Endothelial cell of hepatic sinusoid (primary cell): ENCODE measurements around the gene PRKN.

ENCODE experiments used
- in situ Hi-C: cut with HindIII; loops from 2 replicates; pipeline ENCODE4 v1.10.0; 2017; ENCODE audit warnings: low sequenced_read_pairs

PRKN gene

DNA sequence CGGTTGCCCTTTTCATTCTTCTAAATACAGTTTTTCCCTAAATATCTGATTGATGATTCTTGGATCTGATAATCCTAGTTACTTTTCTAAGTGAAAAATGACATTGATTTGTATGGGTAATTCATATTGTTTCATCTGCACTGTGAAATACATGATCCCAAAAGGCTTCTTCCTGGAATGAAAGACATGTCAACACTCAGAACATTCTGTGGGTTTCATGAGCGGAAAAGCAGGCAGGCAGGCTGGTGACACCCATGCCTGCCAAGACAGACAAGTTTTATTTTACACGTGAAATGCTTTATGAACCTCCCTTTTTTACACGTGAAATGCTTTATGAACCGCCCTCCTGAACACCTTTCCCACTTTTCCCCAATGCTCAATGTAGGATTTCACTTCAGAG, 105.0 kb downstream of the PRKN start:
- in situ Hi-C loops, result no loop called here

DNA sequence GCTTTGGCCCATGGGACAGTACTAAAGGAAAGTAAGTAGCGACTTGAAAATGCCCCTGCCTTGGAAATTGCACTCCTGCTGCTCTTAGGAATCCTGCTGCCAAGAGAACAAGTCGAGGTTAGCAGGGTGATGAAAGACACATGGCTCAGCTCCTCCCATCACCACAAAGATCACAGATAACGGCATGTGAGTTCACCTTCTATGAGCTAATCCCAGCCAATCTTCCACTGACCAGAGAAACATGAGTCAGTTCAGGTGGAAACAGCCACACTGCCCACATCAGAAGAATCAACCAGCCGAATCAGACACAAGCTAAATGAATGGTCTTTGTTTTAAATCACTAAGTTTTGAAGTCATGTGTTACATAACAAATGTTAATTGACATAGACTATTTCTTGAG, 106.3 kb downstream of the PRKN start:
- in situ Hi-C loops, result no loop called here

DNA sequence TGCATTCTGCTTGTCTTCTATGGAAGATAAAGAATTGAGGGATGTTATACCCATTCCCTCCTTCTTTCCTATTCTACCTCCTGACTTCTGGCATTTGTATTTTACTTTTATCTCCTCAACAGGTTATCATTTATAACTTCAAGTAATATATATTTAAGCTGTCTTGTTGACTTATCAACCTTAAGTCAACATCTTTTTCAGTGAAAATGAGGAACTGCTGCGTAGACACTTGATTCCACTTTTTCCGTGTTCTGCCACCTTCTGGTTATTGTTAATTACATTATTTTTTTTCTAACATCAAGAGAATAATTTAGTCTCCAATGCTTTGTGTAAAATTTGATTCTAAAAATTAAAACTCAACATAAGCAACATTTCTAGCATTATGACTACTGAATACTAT, 107.5 kb downstream of the PRKN start:
- in situ Hi-C loops, result no loop called here

DNA sequence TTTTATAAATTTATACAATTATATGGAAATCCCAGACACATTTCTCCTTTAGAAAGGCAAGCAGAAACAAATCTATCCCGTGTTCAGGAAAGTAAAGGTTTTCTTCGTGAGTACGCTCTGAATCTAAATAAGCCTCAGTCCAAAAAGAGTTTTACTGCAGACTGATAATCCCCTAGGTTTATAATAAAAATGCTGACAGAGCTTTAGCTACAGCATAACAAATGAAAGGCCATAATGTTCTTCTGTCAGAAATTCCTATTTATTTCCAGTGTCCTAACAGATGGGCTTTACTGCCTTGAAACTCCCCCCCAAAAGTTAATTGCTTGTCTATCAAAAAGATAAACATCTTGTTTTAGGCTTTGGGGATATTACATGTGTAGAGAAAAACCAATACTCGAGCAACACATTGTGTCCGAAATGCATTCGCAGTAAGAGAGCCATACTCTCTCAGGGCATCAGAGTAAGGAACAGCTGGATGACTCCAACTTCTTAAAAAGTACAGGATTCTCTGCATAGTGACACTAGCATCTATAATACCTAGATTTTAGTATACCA, 109.0 kb downstream of the PRKN start:
- in situ Hi-C loops, result no loop called here

DNA sequence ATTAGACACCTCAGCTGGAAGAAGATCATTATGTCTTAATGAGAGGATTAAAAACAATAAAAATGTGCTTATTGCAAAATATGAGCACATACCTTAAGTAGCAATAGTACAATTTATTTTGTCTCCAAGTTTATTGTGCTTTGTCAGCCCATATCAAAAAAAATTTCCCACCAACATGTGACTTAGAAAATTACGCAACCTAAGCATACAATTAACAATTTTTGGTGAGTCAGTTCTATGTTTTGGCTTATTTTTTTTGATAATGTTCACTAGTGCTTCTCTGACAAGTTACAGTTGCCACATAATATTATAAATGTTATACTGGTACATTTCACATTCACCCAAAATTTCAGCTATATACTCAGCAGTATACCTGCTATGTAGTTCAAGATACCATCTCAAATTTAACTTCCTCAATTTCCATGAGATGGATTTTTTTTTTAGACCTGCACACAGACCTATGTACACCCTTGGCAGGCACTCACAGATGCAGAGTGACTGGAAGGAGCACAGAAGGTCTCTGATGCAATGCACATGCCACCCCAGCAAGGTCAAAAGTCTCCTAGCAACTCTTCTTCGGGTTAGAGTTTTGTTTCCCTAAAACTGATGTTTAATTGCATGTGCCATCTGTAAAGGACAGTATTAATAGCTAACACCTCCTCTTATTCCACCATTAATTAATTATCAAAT, 112.4 kb downstream of the PRKN start:
- in situ Hi-C loops, result no loop called here

DNA sequence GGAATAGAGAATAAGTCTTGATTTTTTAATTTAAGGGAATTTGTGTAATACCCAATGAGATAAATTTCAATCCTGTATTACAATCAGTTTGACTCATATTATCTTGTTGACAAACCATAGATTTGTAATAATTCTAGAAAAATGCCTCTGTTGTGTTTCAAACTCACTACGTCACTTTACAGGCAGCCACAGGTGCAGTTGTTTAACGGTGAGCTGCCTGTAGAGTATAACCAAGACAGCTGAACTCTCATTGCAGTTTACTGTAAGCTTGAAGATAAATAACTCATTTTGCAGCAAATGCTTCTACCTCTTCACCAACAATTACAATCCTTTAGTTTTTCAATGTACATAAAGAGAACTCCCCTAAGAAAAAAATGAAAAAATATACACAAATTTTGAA, 114.3 kb downstream of the PRKN start:
- in situ Hi-C loops, result no loop called here

DNA sequence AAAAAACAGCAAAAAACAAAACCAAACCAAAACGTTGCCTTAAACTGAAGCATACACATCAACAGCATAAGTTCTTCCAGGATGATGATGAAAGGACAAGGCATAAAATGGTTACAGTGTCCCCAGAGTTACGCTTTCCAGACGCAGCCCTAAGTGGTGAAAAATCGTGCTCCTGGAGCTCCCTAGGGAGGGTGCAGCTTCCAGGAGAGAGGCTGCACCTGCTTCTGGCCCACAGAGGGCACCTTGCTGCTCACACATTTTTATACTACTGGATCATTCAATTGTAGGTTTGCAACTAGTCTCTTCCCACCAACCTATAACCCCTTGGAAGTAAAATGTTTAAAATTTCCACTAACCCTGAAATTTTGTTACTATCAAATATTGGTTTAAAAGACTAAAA, 115.0 kb downstream of the PRKN start:
- in situ Hi-C loops, result no loop called here

DNA sequence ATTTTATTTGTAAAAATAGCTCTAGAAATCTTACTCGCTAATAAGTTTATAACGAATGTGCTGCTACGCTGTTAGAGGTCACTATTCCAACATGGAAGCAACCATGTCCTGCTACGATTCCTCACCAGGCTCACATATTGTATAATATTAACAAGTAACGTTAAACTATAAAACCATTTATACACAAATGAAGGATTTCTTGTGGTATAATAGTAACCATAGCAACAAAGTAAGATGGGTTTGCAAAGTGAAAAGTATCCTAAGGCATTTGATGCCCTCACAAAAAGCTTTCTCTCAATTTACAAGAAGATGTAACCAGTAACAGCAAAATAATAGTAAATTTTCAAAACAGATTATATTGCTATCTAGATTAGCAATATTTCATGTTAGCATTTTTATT, 117.2 kb downstream of the PRKN start:
- in situ Hi-C loops, result no loop called here

DNA sequence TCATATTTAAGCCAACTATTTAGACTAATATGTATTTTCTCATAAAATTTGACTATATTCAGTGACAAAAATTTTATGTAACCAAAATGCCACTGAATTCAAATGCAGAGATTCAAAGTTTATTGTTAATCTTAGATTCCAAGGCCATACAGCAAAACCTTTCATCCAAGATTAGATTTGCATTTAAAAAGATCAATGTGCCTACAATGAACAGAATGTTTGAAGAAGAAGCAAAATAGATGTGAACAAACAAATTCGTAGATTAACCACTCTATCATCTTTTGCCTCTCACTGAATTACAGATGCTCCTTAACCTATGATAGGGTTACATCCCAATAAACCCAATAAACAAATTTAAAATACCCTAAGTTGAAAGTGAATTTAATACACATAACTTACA, 121.7 kb downstream of the PRKN start:
- in situ Hi-C loops, result no loop called here

DNA sequence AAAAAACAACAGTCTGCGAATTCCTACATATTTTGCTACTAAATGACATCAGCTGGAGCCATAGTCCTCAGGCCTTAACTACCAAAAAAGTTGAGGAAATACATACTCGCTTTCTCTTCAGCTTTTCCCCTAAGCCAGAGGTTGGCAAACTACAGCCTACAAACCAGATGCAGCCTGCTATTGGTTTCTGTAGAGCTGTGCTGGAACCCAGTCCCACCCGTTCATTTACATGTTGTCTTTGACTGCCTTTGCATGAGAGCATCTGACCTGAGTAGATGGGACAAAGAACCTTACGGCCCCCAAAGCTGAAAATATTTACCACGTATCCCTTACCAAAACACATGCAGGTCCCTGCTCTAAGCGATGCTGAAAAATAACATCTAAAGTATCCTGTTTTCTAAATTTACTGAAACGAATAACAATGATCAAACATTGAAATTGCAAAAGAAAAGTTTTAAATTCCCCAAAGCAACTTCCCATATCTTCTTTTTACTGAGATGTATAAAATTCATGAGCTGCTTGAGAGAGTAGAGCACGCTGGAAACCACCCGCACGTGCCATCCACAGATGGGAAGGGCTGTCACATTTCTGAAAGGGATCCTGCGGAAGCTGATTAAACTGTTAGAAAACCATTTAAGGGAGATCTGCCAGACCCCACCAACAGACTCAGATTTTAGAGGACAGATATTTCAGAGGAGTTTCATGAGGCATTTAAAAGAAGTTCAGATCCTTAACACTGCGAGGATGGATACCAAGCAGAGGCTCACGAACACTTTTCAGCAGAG, 124.1 kb downstream of the PRKN start:
- in situ Hi-C loops, result no loop called here

DNA sequence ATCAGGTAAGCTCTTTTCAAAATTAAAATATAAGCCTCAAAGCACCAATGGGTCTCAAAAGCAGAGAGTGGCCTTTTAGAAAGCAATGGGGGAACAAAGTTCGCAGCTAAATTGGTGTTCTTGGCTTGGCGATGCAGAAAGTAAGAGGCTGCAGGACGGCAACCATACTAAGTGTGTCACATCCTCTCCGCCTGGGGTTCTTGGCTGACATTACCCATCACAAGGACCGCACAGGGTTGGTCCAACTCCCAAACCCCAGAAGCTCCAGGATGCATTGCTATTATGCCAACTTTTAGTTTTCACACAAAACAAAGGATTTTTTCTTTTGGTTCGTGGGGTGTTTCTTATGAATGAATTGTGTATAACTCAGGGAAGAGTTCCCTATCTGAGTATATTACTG, 124.8 kb downstream of the PRKN start:
- in situ Hi-C loops, result no loop called here

DNA sequence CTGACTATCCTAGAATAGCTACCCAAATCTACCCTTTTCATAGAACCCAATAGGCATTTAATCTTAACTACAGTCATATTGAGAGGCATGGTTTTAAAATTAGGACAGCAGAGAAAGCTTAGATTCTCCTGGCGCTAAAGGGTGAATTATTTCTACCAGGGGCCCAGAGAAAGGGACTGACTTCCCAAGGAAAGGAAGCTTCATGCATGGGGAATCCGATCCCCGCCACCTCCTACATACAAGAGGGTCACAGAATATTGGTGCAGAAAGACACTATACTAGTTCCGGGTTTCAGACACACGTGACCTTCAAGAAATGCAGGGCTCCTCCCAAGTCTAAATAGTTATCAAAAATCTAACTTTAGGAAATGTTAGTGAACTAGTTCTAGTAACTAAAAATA, 130.9 kb downstream of the PRKN start:
- in situ Hi-C loops, result no loop called here

DNA sequence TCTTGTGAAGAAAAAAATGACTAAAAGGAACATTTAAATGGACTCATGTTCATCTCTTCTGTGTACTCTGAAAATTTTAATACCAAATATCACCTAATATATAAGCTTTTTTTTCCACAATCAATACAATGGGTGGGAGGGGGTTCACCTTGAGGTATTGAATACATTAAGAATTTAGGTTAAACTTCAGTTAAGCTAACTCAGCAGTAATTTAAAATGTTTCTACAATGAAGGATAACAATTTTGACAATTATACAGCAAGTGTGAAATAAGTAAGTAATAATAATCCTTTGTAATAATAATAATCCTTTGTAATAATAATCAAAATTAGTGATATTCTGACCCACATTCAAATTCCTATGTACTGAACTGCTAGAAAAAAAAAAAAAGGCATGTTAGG, 136.0 kb downstream of the PRKN start:
- in situ Hi-C loops, result no loop called here

DNA sequence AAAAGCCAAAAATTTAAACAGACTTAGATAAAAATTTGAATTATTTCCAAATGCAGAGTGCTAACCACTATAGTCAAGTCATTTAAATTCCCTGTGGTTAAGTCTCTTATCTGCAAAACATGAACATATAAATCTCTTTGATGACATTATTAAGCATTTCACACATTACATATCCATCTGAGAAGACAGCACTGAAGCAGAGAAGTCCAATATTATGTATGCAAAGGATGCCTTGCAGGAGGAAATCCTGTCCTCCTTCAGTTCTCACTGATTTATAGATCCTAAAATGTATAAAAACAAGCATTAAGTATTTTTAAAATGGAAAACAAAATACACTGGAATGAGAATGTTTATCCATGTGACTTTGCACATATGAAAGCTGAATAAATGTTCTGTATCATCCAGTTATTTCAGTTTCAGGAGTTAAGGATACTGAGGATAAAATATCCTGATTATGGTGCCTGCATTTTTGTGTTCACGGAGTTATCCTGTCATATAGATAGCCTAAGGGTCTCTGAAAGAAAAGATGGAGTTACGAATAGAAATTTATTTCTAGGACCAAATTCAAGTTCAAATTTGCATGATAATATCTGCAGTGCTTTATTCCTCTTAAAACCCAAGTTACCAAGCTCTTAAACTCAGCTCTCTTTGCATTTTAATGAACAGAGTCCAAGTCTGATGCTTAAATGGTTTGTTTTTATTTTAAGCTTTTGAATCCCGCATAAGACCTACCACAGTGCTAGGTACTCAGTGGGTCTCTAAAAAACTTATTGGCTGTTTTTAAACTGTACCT, 145.4 kb downstream of the PRKN start:
- in situ Hi-C loops, result no loop called here

DNA sequence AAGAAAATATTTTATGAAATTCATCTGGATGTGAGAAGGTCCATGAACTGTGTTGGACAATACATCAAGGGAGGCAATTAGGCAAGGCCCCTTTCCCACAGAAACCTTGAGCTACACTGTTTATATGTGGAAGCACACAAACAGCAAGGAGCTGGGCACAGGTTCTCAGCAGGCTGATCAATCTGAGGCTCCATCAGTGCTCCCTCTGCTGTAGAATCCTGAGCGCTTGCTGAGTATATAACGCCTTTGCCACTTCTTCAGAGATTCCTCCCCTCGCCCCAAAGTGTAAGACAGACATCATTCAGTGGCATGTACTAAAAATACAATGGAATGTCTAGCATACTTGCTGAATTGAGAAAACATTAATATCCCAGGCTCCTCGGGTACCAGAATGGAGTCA, 146.9 kb downstream of the PRKN start:
- in situ Hi-C loops, result no loop called here

DNA sequence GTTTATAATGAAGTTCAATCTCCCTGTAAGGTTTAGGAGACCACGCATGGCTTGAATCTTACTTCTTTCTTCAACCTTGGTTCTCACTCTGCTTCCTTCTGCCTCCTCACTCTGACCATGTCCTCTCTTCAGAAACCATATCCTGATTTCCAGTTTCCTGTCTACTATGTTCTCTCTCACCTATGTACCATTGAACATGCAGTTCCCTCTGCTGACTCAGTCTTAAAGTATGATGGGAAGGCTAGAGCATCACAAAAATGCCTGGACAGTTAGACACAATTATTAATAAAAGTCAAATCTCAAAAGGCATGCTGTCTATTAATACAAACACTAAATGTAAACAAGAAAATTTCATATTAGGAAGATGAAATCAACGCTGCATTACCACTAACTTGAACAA, 151.6 kb downstream of the PRKN start:
- in situ Hi-C loops, result no loop called here

DNA sequence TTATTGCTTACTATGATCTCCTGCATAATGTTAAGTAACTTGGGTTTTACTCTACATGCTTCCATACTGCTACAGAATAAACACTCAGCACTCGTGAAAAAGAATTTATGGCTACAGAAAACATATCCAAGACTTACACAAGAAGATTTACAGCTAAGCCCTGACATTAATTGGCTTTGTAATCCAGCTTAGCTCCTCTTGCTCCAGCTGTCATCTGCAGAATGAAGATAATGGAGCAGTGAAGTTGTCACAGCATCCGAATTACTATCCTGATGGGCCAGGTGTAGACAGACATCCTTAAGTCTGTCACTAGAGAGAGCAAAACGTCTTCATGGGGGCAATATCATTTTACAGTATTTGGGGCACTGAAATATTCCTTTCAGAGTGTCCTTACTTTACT, 155.3 kb downstream of the PRKN start:
- in situ Hi-C loops, result no loop called here

DNA sequence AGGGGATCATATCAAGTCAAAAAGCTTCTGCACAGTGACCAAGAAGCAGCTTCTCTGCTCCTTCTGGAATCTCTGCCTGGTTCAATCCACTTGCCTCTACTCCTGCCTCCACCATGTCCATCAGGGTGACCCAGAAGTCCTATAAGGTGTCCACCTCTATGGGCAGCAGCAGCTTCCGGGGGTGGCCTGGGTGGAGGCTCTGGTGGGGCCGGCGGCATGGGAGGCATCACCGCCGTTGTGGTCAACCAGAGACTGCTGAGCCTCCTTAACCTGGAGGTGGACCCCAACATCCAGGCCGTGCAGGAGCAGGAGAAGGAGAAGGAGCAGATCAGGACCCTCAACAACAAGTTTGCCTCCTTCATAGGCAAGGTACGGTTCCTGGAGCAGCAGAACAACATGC, 159.3 kb downstream of the PRKN start:
- in situ Hi-C loops, result no loop called here

DNA sequence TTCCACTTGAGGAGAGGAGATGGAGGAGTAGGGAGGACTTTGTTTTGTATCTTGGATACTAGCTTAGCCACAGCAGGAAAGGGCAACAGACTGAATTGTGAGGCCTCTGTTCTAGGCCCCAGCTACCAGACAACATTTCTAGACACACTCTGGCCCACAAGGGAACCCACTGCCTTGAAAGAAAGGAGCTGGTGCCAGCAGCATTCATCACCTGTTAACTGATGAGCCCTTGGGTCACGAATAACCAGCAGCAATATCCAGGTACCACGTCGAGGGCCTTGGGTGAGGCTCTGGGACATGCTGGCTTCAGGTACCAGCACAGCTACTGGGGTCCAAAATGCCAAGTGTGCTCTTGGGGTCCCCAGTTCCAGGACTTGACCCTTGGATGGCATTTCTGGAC, 165.5 kb downstream of the PRKN start:
- in situ Hi-C loops, result no loop called here

DNA sequence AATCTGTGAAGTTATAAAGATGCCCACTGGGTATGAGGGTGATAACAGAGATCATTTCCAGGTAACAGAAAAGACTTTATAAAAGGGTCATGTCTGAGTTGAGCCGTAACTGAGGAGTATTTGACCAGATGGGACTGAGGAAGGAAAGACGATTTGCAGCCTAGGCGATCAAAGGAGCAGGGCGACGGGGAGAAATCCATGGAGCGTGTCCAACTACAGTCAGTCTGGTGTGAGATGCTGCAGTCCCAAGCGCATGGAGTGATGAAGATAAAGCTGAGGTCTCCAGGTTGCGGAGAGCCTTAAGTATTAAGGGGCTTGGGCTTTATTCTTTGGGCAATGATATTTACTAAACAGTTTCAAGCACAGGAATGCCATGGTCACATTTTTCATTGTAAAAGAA, 166.7 kb downstream of the PRKN start:
- in situ Hi-C loops, result no loop called here

DNA sequence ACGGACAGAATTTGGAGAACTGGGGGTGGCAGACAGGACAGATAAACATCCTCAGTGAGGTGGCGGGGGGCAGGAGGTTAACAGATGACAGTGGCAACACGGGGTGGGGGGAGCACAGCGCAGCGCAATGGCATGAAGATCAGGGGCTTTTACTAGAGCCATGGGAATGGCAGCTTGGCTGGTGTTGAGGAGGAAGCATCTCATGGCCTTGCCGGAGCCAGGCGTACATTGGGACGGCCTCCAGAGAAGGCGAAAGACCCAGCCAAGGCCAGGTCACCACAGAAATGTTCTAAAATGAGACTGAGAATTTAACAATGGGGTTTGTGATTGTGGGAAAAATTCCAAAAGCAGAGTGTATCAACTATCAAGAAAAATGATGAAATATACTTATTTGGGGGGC, 173.0 kb downstream of the PRKN start:
- in situ Hi-C loops, result no loop called here

DNA sequence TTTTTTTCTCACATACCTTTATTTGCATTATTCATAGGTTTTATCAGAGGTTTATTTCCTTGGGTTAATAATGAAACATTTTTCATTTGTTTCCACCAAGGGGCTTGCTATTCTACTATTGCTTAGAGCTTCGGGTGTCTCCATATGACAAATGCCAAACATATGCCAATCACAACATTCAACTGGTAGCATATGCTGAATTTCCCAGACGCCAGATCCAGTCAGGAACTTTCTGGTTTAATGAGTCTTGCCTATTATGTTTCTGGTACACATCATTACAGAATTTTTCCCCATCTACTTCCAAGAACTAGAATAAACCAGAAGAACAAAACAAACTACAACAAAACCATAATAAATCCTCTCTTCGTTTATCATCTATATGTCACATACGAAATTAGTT, 180.7 kb downstream of the PRKN start:
- in situ Hi-C loops, result no loop called here
